SK-N-SH treated with all-trans-retinoic acid at 6 μM for 48 hours (cell line): ENCODE data around the gene NAPB.

Source experiments
- ATAC-seq: fragments of 200-7000 bp; cut with Tn5 transposase; 3 replicates; pipeline ENCODE4 v1.9.1; 2020; ENCODE audit warnings: mild to moderate bottlenecking, moderate library complexity
- ARNTL ChIP-seq: fragments of 450-650 bp; formaldehyde crosslinking; IDR thresholded peaks from 2 replicates; pipeline ENCODE4 v1.5.0; 2020; ENCODE audit warnings: low read depth, mild to moderate bottlenecking, moderate library complexity, borderline replicate concordance
- BACH2 ChIP-seq: fragments of 250-450 bp; sonication (Bioruptor Pico); IDR thresholded peaks from 2 replicates; pipeline ENCODE4 v1.9.0; 2021; ENCODE audit warnings: mild to moderate bottlenecking, borderline replicate concordance
- CREB5 ChIP-seq: fragments of 250-450 bp; sonication (Bioruptor Pico); IDR thresholded peaks from 2 replicates; pipeline ENCODE4 v1.5.1; 2020; ENCODE audit warnings: low read depth, mild to moderate bottlenecking, moderate library complexity
- CSDC2 ChIP-seq: fragments of 250-450 bp; sonication (Bioruptor Pico); IDR thresholded peaks from 2 replicates; pipeline ENCODE4 v1.5.0; 2020; ENCODE audit warnings: mild to moderate bottlenecking, moderate library complexity
- ESRRG ChIP-seq: fragments of 250-450 bp; sonication (Bioruptor Pico); IDR thresholded peaks from 2 replicates; pipeline ENCODE4 v1.6.1; 2021; ENCODE audit warnings: mild to moderate bottlenecking
- GLIS3 ChIP-seq: fragments of 250-450 bp; sonication (Bioruptor Pico); IDR thresholded peaks from 2 replicates; pipeline ENCODE4 v1.5.0; 2020; ENCODE audit warnings: mild to moderate bottlenecking, moderate library complexity
- ISL1 ChIP-seq: fragments of 250-450 bp; sonication (Bioruptor Pico); IDR thresholded peaks from 2 replicates; pipeline ENCODE4 v2.1.2; 2022; ENCODE audit warnings: mild to moderate bottlenecking, moderate library complexity
- OSR1 ChIP-seq: fragments of 250-450 bp; sonication (Bioruptor Pico); IDR thresholded peaks from 2 replicates; pipeline ENCODE4 v1.8.0; 2022; ENCODE audit warnings: moderate library complexity, mild to moderate bottlenecking, inconsistent platforms
- POU6F1 ChIP-seq: fragments of 250-450 bp; sonication (Bioruptor Pico); IDR thresholded peaks from 2 replicates; pipeline ENCODE4 v1.8.0; 2021; ENCODE audit warnings: low read depth, mild to moderate bottlenecking, moderate library complexity, borderline replicate concordance
- PPARA ChIP-seq: fragments of 250-450 bp; sonication (Bioruptor Pico); IDR thresholded peaks from 2 replicates; pipeline ENCODE4 v1.5.0; 2020; ENCODE audit warnings: mild to moderate bottlenecking, borderline replicate concordance
- RARB ChIP-seq: fragments of 250-450 bp; sonication (Bioruptor Pico); IDR thresholded peaks from 2 replicates; pipeline ENCODE4 v1.8.0; 2021; ENCODE audit warnings: mild to moderate bottlenecking, moderate library complexity
- SNAI2 ChIP-seq: fragments of 250-450 bp; sonication (Bioruptor Pico); IDR thresholded peaks from 2 replicates; pipeline ENCODE4 v1.5.0; 2020; ENCODE audit warnings: mild to moderate bottlenecking, moderate library complexity
- TCF4 ChIP-seq: fragments of 250-450 bp; sonication (Bioruptor Pico); IDR thresholded peaks from 2 replicates; pipeline ENCODE4 v1.8.0; 2021; ENCODE audit warnings: mild to moderate bottlenecking, moderate library complexity, borderline replicate concordance
- TOX ChIP-seq: fragments of 250-450 bp; sonication (Bioruptor Pico); IDR thresholded peaks from 2 replicates; pipeline ENCODE4 v1.8.0; 2021; ENCODE audit warnings: mild to moderate bottlenecking, moderate library complexity, borderline replicate concordance
- TSHZ2 ChIP-seq: fragments of 250-450 bp; sonication (Bioruptor Pico); IDR thresholded peaks from 2 replicates; pipeline ENCODE4 v1.5.0; 2020; ENCODE audit warnings: mild to moderate bottlenecking, moderate library complexity
- ZC3H10 ChIP-seq: fragments of 250-450 bp; sonication (Bioruptor Pico); IDR thresholded peaks from 2 replicates; pipeline ENCODE4 v1.5.1; 2021; ENCODE audit warnings: mild to moderate bottlenecking, moderate library complexity
- ZFP3 ChIP-seq: fragments of 250-450 bp; sonication (Bioruptor Pico); IDR thresholded peaks from 2 replicates; pipeline ENCODE4 v1.5.0; 2020; ENCODE audit warnings: mild to moderate bottlenecking, moderate library complexity
- ZFP30 ChIP-seq: fragments of 450-650 bp; formaldehyde crosslinking; IDR thresholded peaks from 2 replicates; pipeline ENCODE4 v1.5.0; 2022; ENCODE audit warnings: mild to moderate bottlenecking, moderate library complexity
- ZNF565 ChIP-seq: fragments of 450-650 bp; formaldehyde crosslinking; conservative IDR thresholded peaks from 2 replicates; pipeline ENCODE4 v1.5.0; 2020; ENCODE audit warnings: low read depth, mild to moderate bottlenecking, moderate library complexity
- ZNF70 ChIP-seq: fragments of 450-650 bp; formaldehyde crosslinking; IDR thresholded peaks from 2 replicates; pipeline ENCODE4 v1.5.0; 2020; ENCODE audit warnings: mild to moderate bottlenecking, moderate library complexity
- TF ChIP-seq, protein P1 (sequence below): fragments of 250-450 bp; sonication (Bioruptor Pico); IDR thresholded peaks from 2 replicates; pipeline ENCODE4 v1.8.0; 2020; ENCODE audit warnings: mild to moderate bottlenecking, moderate library complexity, borderline replicate concordance
- TF ChIP-seq, protein P2 (sequence below): fragments of 250-450 bp; sonication (Bioruptor Pico); IDR thresholded peaks from 2 replicates; pipeline ENCODE4 v1.5.1; 2021; ENCODE audit warnings: mild to moderate bottlenecking, moderate library complexity

NAPB gene

GRCh38 chr20:23390091-23390774, 31.1 kb downstream of the NAPB start:
- no peak for TF ChIP-seq OSR1
- TF ChIP-seq ZNF565 (CRISPR knock-in tag) = no peak
- TF ChIP-seq PPARA (CRISPR knock-in tag) = no peak
- no peak for TF ChIP-seq TCF4 (CRISPR knock-in tag)
- no peak for TF ChIP-seq CREB5 (CRISPR knock-in tag)
- no peak for TF ChIP-seq SNAI2 (CRISPR knock-in tag)
- no peak for TF ChIP-seq RARB (CRISPR knock-in tag)
- TF ChIP-seq GLIS3 (CRISPR knock-in tag) = no peak
- TF ChIP-seq, protein P1, sequence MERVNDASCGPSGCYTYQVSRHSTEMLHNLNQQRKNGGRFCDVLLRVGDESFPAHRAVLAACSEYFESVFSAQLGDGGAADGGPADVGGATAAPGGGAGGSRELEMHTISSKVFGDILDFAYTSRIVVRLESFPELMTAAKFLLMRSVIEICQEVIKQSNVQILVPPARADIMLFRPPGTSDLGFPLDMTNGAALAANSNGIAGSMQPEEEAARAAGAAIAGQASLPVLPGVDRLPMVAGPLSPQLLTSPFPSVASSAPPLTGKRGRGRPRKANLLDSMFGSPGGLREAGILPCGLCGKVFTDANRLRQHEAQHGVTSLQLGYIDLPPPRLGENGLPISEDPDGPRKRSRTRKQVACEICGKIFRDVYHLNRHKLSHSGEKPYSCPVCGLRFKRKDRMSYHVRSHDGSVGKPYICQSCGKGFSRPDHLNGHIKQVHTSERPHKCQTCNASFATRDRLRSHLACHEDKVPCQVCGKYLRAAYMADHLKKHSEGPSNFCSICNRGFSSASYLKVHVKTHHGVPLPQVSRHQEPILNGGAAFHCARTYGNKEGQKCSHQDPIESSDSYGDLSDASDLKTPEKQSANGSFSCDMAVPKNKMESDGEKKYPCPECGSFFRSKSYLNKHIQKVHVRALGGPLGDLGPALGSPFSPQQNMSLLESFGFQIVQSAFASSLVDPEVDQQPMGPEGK (CRISPR knock-in tag) = no peak
- TF ChIP-seq TOX = no peak
- TF ChIP-seq TSHZ2 (CRISPR knock-in tag) = no peak
- TF ChIP-seq POU6F1 (CRISPR knock-in tag) = no peak
- no peak for TF ChIP-seq ZFP30 (CRISPR knock-in tag)
- no peak for TF ChIP-seq ESRRG (CRISPR knock-in tag)
- no peak for TF ChIP-seq ARNTL (CRISPR knock-in tag)
- no peak for ATAC-seq

DNA sequence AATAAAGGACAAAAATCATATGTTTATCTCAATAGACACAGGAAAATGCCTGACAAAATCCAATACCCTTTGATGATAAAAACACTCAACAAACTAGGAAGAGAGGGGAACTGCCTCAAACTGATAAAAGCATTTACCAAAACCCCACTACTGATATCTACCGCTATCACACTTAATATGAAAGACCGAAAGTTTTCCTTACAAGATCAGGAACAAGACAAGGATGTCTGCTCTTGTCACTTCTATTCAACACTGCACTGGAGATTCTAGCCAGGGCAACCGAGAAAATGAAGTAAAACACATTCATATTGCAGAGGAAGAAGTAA, 34.2 kb downstream of the NAPB start:
- no peak for ATAC-seq

GRCh38 chr20:23386304-23387117, 34.8 kb downstream of the NAPB start:
- no peak for ATAC-seq
- TF ChIP-seq ESRRG (CRISPR knock-in tag) (no peak), BACH2 (CRISPR knock-in tag) (no peak), GLIS3 (CRISPR knock-in tag) (no peak), TCF4 (CRISPR knock-in tag) (no peak), OSR1 (no peak), ZNF70 (no peak), ARNTL (CRISPR knock-in tag) (no peak), ZFP3 (CRISPR knock-in tag) (no peak), TOX (no peak), CREB5 (CRISPR knock-in tag) (no peak), CSDC2 (CRISPR knock-in tag) (no peak), ZNF565 (CRISPR knock-in tag) (no peak), RARB (CRISPR knock-in tag) (no peak), ISL1 (CRISPR knock-in tag) (no peak), ZC3H10 (CRISPR knock-in tag) (no peak), SNAI2 (CRISPR knock-in tag) (no peak), ZFP30 (CRISPR knock-in tag) (no peak)
- TF ChIP-seq, protein P1 (CRISPR knock-in tag) = no peak
- TF ChIP-seq, protein P2, sequence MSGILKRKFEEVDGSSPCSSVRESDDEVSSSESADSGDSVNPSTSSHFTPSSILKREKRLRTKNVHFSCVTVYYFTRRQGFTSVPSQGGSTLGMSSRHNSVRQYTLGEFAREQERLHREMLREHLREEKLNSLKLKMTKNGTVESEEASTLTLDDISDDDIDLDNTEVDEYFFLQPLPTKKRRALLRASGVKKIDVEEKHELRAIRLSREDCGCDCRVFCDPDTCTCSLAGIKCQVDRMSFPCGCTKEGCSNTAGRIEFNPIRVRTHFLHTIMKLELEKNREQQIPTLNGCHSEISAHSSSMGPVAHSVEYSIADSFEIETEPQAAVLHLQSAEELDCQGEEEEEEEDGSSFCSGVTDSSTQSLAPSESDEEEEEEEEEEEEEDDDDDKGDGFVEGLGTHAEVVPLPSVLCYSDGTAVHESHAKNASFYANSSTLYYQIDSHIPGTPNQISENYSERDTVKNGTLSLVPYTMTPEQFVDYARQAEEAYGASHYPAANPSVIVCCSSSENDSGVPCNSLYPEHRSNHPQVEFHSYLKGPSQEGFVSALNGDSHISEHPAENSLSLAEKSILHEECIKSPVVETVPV (CRISPR knock-in tag) = no peak

More for the DNA sequence above, 34.2 kb downstream of the NAPB start:
- TF ChIP-seq TCF4 (CRISPR knock-in tag) (no peak), ZFP30 (CRISPR knock-in tag) (no peak), ESRRG (CRISPR knock-in tag) (no peak), ZNF565 (CRISPR knock-in tag) (no peak), TOX (no peak), RARB (CRISPR knock-in tag) (no peak), ZNF70 (no peak)
- TF ChIP-seq, all 23 proteins: peak for 0
